ENCODE measurements around the gene SERTM2. TPM values are rescaled to one million over a fixed set of nuclear protein-coding genes. Genes with fewer than 3 reads are reported as not detected.

SERTM2 gene
- total and polyA plus RNA-seq, 7 donors: 0.12 to 4.1 (median 1.7) TPM; not detected in 1

GRCh38 chrX:111561851-111562250 is 50.4 kb downstream of the SERTM2 start:
- no peak for DNase-seq
- H3K4me1 ChIP-seq: no peaks in the 10 kb centered on the region
- TF ChIP-seq EP300 (IDR thresholded peaks at IDR 0.05) (no peak), CTCF (IDR thresholded peaks at IDR 0.05) (no peak), POLR2AphosphoS5 (IDR thresholded peaks at IDR 0.05) (no peak), POLR2A (IDR thresholded peaks at IDR 0.05) (no peak)
- no peaks in the 10 kb centered on the region for H3K36me3 ChIP-seq
- WGBS, 2 donors: 71 to 72% methylated on average over 1 of the region's 1 CpG
- intact Hi-C loops (cut with DNase I): no loop called here
- no peak overlapping the region for H3K27ac ChIP-seq
- no peaks in the 10 kb centered on the region for H3K9me3 ChIP-seq
- no peaks in the 10 kb centered on the region for H3K27me3 ChIP-seq
- H3K4me3 ChIP-seq: no peak overlapping the region

DNA sequence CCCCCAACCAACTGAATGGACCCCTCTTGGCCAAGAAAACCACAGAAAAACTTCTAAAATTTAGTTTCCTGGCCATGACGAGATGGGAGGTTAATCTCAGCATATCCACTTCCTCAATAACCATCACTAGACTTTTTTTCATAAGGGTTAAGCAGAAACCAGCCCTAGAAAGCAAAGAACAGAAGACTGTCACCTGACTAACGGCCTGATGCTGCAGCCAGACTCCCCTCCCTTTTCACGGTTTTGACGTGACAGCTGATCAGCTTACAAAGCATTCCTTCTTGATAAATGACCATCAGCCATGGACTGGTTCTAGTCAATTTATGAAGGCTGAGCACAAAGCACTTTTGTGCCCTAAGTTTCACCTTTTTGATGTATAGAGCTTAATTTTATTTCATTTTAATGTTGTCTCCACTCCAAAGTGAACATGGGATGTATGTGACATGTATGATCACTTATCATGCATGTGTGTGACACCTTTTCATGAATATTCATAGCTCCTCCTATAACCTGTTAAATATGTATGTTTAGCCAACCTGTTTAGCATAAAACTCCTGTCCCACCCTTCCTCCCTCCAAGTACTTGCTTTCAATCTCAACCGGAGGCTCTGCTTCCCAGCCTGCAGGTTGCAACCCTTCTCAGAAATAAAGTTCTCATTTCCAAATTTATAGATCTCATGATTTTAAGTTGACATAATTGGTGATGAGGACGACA is 56.3 kb downstream of the SERTM2 start:
- DNase-seq: no peak
- Histone ChIP-seq H3K27me3 (no peaks in the 10 kb centered on the region), H3K36me3 (no peaks in the 10 kb centered on the region), H3K4me1 (no peaks in the 10 kb centered on the region), H3K4me3 (no peak overlapping the region), H3K9me3 (no peaks in the 10 kb centered on the region), H3K27ac (no peak overlapping the region)
- TF ChIP-seq CTCF (IDR thresholded peaks at IDR 0.05) (no peak), EP300 (IDR thresholded peaks at IDR 0.05) (no peak), POLR2AphosphoS5 (IDR thresholded peaks at IDR 0.05) (no peak), POLR2A (IDR thresholded peaks at IDR 0.05) (no peak)
- intact Hi-C loops (cut with DNase I): no loop called here
- WGBS, 2 donors: 45 to 49% methylated on average over 6 of the region's 6 CpGs

GRCh38 chrX:111568354-111568753 is 56.9 kb downstream of the SERTM2 start:
- H3K4me1 ChIP-seq: no peaks in the 10 kb centered on the region
- H3K9me3 ChIP-seq: no peaks in the 10 kb centered on the region
- no peaks in the 10 kb centered on the region for H3K36me3 ChIP-seq
- TF ChIP-seq POLR2A (IDR thresholded peaks at IDR 0.05): no peak
- no peak for TF ChIP-seq CTCF (IDR thresholded peaks at IDR 0.05)
- TF ChIP-seq POLR2AphosphoS5 (IDR thresholded peaks at IDR 0.05): no peak
- TF ChIP-seq EP300 (IDR thresholded peaks at IDR 0.05): no peak
- H3K4me3 ChIP-seq: no peak overlapping the region
- intact Hi-C loops (cut with DNase I): no loop called here
- DNase-seq: no peak
- no peaks in the 10 kb centered on the region for H3K27me3 ChIP-seq
- WGBS, 2 donors: 60 to 67% methylated on average over 4 of the region's 4 CpGs
- H3K27ac ChIP-seq: no peak overlapping the region

GRCh38 chrX:111568817-111569216 is 57.4 kb downstream of the SERTM2 start:
- 46 to 78% methylated on average over 1 of the region's 1 CpG for WGBS, 2 donors
- no peak for DNase-seq

More at GRCh38 chrX:111568817-111569216, 57.4 kb downstream of the SERTM2 start:
- no peaks in the 10 kb centered on the region for H3K4me1 ChIP-seq
- no peak for TF ChIP-seq CTCF (IDR thresholded peaks at IDR 0.05)
- no peak for TF ChIP-seq POLR2AphosphoS5 (IDR thresholded peaks at IDR 0.05)
- TF ChIP-seq EP300 (IDR thresholded peaks at IDR 0.05): no peak
- TF ChIP-seq POLR2A (IDR thresholded peaks at IDR 0.05): no peak
- no peak overlapping the region for H3K4me3 ChIP-seq
- no peaks in the 10 kb centered on the region for H3K9me3 ChIP-seq
- intact Hi-C loops (cut with DNase I): no loop called here
- H3K27ac ChIP-seq: no peak overlapping the region
- no peaks in the 10 kb centered on the region for H3K36me3 ChIP-seq
- no peaks in the 10 kb centered on the region for H3K27me3 ChIP-seq

Other genes starting within 250 kb of the SERTM2 start
- 1 to 10 TPM in 2 of 4 donors, under 1 TPM in 2; 0.81 to 2.8 (median 1.6) TPM for gene CAPN6, start 241.2 kb upstream of the SERTM2 start, total RNA-seq
- gene CAPN6, start 241.2 kb upstream of the SERTM2 start, polyA plus RNA-seq: 1 to 10 TPM in 2 of 3 donors, under 1 TPM in 1; 0.92 to 2.1 (median 1.2) TPM
- 1 to 10 TPM in 1 of 4 donors, under 1 TPM in 3; 0.14 to 1.4 (median 0.26) TPM for gene DCX, start 99.5 kb upstream of the SERTM2 start, total RNA-seq
- gene DCX, start 99.5 kb upstream of the SERTM2 start, polyA plus RNA-seq: under 1 TPM in 2 of 3 donors, not detected in 1; under 0.01 to 0.06 TPM
- gene ALG13, start 169.5 kb downstream of the SERTM2 start, total RNA-seq: 10 to 100 TPM; 34.9 to 80.9 (median 42.1) TPM
- gene ALG13, start 169.5 kb downstream of the SERTM2 start, polyA plus RNA-seq: 10 to 100 TPM; 24.2 to 54.7 (median 51.6) TPM